ENCODE data around the gene PALLD.

Gene PALLD

DNA sequence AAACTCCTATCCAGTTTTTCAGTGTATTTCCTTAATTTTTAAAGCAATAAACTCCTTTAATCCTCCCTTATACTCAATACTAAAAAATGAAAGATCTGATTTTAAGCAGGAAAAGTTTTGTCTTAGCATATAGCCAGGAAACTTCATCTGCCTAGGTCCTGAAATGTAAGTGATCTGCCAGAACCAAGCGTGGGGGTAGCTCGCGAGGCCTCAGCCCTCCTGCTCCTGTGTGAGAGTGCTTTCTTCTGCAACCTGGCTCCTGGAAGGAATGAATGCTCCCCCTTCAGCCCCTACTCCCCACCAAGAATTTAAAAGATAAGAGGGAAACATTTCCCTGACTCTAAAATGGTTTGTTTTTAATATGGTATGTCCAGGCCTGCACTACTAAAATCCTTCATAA lies 353.1 kb downstream of the PALLD start:
- TF ChIP-seq, protein P1, sequence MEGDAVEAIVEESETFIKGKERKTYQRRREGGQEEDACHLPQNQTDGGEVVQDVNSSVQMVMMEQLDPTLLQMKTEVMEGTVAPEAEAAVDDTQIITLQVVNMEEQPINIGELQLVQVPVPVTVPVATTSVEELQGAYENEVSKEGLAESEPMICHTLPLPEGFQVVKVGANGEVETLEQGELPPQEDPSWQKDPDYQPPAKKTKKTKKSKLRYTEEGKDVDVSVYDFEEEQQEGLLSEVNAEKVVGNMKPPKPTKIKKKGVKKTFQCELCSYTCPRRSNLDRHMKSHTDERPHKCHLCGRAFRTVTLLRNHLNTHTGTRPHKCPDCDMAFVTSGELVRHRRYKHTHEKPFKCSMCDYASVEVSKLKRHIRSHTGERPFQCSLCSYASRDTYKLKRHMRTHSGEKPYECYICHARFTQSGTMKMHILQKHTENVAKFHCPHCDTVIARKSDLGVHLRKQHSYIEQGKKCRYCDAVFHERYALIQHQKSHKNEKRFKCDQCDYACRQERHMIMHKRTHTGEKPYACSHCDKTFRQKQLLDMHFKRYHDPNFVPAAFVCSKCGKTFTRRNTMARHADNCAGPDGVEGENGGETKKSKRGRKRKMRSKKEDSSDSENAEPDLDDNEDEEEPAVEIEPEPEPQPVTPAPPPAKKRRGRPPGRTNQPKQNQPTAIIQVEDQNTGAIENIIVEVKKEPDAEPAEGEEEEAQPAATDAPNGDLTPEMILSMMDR (IDR thresholded peaks at IDR 0.05; ENCODE audit: borderline replicate concordance, control extremely low read depth, extremely low read depth, insufficient read depth, missing control alignments) = no peak
- in situ Hi-C loops (cut with MboI; ENCODE audit: low sequenced_read_pairs, unreplicated experiment) = no loop called here
- DNase-seq (ENCODE audit: low spot score) = no peak

DNA sequence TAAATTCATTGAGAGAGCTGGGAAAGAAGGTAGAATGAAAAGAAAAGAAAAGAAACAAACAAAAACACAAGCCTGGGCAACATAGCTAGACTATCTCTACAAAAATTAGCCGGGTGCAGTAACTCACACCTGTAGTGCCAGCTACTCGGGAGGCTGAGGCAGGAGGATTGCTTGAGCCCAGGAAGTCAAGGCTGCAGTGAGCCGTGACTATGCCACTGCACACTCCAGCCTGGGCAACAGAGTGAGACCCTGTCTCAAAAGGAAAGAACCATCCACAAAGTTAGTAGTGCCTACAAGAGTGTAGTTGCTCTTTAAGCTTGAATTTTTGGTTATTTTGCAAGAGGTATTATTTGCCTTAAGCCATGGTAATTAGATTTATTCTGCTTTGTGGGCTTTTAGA lies 355.5 kb downstream of the PALLD start:
- DNase-seq (ENCODE audit: low spot score) = no peak
- TF ChIP-seq, protein P1 (IDR thresholded peaks at IDR 0.05; ENCODE audit: borderline replicate concordance, control extremely low read depth, extremely low read depth, insufficient read depth, missing control alignments) = no peak
- in situ Hi-C loops (cut with MboI; ENCODE audit: low sequenced_read_pairs, unreplicated experiment) = no loop called here

DNA sequence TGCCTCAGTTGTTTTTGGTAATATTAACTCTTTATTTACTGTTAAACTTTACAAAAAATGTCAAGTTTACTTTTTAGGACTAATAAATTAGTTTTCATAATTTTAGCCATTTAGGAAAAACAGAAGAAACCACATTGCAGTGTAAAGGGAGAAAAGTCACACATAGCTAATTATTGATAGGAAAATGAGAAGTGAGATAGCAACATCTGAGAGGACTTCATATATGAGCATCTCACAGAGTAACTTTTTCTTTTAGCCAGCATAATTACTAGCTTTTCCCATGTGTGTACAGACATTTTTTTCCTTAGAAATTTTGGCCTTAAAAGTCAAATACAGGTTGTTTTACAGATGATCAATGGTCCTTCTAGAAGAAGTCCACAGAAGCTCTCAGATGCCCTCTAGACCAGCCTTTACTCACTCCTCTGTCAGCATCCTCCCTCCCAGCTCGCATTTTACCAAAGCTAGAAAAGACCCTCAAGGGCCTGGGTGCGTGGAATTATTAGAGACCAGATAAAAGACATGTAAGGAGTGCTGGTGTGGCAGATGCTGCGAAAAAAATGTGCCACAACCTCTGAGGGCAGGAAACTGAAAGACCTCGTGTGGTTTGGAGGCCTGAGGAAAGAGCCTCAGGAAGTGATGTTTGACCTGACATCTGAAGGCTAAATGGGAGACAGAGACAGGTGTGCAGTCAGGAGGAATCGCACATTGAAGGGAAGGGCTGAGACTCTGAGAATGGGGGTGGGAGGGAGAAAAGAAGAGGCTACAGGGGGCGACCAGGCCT lies 356.3 kb downstream of the PALLD start:
- in situ Hi-C loops (cut with MboI; ENCODE audit: low sequenced_read_pairs, unreplicated experiment) = no loop called here
- TF ChIP-seq, protein P1 (IDR thresholded peaks at IDR 0.05; ENCODE audit: borderline replicate concordance, control extremely low read depth, extremely low read depth, insufficient read depth, missing control alignments) = no peak
- no peak for DNase-seq (ENCODE audit: low spot score)

DNA sequence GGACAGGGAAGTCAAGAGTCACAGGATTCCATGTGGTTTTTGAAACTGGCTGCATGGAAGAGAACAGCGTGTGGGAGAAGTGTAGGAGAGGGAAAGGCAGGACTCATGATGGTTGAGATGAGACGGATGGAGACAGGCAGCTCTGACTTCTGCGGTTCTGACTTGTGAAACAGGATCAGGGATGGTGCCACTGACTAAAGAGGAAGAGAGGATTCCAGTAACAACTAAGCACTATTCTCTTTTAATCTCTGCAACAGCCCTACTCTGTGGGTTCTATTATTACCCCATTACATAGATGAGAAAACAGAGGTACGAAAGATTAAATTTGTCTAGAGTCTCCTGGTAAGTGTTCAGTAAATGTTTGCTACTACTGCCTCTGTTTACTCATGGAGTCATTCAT lies 356.9 kb downstream of the PALLD start:
- no peak for DNase-seq (ENCODE audit: low spot score)
- in situ Hi-C loops (cut with MboI; ENCODE audit: low sequenced_read_pairs, unreplicated experiment) = no loop called here
- TF ChIP-seq, protein P1 (IDR thresholded peaks at IDR 0.05; ENCODE audit: borderline replicate concordance, control extremely low read depth, extremely low read depth, insufficient read depth, missing control alignments) = no peak

DNA sequence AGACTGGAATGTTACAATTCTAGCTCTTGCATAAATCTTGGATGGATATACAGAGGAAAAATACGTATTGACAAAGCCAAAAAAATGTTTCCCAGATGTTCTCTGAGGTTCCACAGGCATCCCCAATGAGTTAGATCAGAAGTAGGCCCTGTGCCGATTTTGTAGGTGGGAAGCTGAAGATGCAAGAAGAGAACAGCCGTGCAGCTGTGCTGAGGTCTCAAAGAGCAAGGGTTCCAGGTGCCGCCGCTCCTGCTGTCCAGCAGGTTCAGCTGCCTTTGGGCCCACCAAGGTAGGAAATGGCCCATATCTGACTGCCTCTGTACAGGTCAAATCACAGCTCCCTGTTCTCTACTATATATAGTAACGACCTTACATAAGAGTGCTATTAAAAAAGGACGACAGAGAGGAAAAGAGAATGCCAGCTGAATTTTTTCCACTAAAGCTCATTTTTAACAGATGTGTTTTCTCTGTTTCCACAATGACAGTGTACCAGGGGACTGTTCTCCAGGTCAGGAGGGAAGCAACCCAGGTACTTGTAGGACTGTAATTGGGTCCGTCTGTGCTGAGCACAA lies 357.6 kb downstream of the PALLD start:
- in situ Hi-C loops (cut with MboI; ENCODE audit: low sequenced_read_pairs, unreplicated experiment) = no loop called here

DNA sequence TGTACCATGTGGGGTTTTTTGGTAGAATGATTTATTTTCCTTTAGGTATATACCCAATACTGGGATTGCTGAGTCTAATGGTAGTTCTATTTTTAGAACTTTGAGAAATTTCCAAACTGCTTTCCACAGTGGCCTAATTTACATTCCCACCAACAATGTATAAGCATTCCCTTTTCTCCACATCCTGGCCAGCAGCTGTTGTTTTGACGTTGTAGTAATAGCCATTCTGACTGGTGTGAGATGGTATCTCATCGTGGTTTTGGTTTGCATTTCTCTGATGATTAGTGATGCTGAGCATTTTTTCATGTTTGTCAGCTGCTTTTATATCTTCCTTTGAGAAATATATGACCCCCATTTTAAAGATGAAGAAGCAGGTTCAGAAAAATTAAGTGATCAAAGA lies 359.5 kb downstream of the PALLD start:
- in situ Hi-C loops (cut with MboI; ENCODE audit: low sequenced_read_pairs, unreplicated experiment) = no loop called here
- DNase-seq (ENCODE audit: low spot score) = no peak
- TF ChIP-seq, protein P1 (IDR thresholded peaks at IDR 0.05; ENCODE audit: borderline replicate concordance, control extremely low read depth, extremely low read depth, insufficient read depth, missing control alignments) = no peak

More for the DNA sequence above, 357.6 kb downstream of the PALLD start:
- no peak for DNase-seq (ENCODE audit: low spot score)
- TF ChIP-seq, protein P1 (IDR thresholded peaks at IDR 0.05; ENCODE audit: borderline replicate concordance, control extremely low read depth, extremely low read depth, insufficient read depth, missing control alignments) = no peak

Measured in GM13976 (cell line).